GM18505 (cell line): ENCODE measurements around the gene PIKFYVE.
"Not testable (repeated sequence)": the region's sequence is repeated elsewhere in the genome, so short reads cannot be mapped to it uniquely, and the experiment has no call there.

Experiments
- ATAC-seq: cut with Tn5 transposase; IDR thresholded peaks from one replicate; pipeline ENCODE4 v1.9.1; 2021; ENCODE audit not compliant: unreplicated experiment
- POLR2A ChIP-seq: IDR thresholded peaks from 4 replicates; pipeline ENCODE4 v1.6.1; 2011; ENCODE audit warnings: borderline replicate concordance; ENCODE audit not compliant: insufficient read depth, insufficient read length; ENCODE audit errors: extremely low read depth

The PIKFYVE gene, protein sequence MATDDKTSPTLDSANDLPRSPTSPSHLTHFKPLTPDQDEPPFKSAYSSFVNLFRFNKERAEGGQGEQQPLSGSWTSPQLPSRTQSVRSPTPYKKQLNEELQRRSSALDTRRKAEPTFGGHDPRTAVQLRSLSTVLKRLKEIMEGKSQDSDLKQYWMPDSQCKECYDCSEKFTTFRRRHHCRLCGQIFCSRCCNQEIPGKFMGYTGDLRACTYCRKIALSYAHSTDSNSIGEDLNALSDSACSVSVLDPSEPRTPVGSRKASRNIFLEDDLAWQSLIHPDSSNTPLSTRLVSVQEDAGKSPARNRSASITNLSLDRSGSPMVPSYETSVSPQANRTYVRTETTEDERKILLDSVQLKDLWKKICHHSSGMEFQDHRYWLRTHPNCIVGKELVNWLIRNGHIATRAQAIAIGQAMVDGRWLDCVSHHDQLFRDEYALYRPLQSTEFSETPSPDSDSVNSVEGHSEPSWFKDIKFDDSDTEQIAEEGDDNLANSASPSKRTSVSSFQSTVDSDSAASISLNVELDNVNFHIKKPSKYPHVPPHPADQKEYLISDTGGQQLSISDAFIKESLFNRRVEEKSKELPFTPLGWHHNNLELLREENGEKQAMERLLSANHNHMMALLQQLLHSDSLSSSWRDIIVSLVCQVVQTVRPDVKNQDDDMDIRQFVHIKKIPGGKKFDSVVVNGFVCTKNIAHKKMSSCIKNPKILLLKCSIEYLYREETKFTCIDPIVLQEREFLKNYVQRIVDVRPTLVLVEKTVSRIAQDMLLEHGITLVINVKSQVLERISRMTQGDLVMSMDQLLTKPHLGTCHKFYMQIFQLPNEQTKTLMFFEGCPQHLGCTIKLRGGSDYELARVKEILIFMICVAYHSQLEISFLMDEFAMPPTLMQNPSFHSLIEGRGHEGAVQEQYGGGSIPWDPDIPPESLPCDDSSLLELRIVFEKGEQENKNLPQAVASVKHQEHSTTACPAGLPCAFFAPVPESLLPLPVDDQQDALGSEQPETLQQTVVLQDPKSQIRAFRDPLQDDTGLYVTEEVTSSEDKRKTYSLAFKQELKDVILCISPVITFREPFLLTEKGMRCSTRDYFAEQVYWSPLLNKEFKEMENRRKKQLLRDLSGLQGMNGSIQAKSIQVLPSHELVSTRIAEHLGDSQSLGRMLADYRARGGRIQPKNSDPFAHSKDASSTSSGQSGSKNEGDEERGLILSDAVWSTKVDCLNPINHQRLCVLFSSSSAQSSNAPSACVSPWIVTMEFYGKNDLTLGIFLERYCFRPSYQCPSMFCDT (N-terminal part only)

DNA sequence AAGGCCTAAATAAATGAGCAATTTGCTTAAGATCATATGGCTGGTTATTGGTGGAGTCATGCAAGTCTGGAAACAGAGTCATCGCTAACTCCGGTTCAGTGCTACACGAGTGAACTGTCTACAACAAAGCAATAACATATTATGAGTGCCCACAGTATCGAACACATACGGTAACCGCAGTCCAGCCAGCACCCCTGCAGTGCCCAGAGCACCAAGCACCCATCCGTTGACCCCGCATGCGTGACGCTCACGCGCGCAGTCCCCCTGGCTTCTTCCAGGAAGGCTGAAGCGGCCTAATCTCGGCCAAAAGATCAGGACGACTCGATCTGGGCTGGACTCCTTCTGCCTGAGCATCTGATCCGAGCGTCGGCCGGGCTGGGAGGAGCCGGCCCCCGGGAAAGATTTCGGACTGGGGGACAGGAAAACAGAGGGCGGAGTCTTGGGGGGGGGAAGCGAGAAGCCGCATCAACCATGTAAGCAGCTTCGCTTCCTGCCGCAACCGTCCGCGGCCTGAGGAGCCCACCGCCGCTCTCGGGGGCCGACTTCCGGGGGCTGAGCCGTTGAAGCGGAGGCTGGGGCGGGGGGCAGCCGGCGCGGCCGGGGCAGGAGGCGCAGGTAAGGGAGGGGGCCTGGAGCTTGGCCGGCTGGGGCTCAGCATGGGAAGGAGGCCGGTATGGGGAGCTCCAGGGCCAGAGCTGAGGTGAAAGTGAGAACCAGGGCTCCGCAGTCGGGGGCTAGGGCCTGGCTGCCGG lies at the start of gene PIKFYVE:
PIKFYVE (plus strand) TSS at position 455 of the 752 bp plus-strand sequence. CDS start 5,265 bp downstream, outside the sequence.
- ATAC-seq: peak; percentile 79
- TF ChIP-seq POLR2A: peak; percentile 72

DNA sequence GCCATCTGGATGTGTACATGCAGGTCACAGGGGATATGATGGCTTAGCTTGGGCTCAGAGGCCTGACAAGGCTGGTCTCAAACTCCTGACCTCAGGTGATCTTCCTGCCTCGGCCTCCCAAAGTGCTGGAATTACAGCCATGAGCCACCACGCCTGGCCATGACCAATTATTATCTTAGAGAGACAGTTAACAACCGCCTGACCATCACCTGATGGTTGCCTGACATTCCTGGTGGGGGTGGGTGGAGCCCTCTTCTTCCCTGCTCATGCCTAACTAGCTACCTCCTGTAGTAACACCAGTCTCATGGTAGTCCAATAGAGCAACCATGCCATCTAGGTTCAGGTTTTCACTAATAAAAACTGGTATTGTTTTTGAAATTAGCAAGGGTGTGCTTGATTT lies 44.2 kb upstream of the PIKFYVE start:
- ATAC-seq: not testable (repeated sequence)

DNA sequence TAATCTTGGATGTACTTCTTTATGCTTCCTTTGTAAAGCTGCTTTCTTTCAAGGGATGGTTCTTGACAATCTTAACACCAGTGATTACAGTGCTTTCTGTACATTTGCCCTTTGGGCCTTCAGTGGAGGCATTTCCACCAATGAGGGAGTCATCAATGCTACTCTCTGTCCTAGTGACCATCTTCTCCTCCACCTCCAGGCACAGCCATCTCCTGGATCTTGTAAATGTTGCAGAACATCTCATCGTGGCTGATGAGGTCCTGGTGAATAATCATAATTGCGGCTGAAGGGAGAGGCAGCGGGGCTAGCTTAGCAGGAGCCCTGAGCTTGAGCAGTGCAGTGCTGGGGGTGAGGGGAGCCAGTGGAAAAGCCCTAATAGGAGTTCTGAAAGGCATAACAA lies 43.7 kb upstream of the PIKFYVE start:
- ATAC-seq: no peak
- no peak for TF ChIP-seq POLR2A

DNA sequence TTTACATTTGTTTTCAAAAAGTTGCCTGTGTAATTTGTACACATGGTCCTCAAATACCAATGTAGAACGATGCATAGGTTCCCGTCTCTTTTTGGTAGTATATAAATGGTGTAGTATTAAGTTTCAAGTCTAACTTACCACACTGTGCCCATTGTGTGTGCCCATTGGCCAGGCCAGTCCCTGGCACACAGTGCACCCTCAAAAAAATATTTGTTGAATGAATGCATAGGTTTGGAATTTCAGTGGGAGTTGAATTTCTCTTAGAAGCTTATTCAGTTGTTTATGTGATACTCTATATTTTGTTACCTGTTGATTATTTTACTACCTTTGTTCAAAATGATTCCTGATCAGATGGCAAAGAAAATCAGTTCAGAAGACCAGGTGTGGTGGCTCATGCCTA lies 41.3 kb upstream of the PIKFYVE start:
- ATAC-seq: no peak
- no peak for TF ChIP-seq POLR2A

DNA sequence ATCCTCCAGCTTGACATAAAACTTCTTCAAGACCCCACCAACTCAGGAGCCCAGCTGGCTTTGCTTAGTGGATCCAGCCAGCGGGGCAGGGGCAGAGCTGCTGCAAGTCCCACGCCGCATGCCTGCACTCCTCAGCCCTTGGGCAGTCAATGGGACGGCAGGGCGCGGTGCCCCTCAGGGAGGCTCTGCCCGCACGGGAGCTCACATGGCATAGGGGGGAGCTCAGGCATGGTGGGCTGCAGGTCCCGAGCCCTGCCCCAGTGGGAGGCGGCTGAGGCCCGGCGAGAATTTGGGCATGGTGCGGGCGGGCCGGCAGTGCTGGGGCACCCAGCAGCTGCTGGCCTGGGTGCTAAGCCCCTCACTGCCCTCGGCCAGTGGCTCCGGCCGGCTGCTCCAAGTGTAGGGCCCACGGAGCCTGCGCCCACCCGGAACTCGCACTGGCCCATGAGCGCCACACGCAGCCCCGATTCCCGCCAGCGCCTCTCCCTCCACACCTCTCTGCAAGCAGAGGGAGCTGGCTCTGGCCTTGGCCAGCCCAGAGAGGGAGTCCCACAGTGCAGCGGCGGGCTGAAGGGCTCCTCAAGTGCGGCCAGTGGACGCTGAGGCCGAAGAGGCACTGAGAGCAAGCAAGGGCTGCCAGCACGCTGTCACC lies 38.3 kb upstream of the PIKFYVE start:
- ATAC-seq: no peak
- no peak for TF ChIP-seq POLR2A

DNA sequence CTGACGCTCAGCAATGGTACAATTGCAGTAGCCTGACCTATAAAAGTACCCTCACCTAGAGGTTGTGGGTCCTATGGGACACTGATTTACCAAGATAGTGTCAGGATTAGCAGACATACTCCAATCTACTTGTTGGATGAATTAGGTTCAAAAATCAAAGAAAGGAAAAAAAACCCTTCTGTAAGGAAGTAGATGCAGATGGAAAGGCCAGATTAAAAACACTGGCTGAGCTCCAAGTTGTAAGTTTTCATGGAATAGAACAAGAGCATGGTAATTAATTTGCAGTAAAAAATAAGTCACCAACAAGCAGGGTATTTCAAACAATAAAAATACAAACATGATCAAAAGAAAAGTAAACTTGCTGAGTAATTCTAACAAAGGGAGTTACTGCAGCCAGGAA lies 37.6 kb upstream of the PIKFYVE start:
- no peak for ATAC-seq
- TF ChIP-seq POLR2A: no peak

DNA sequence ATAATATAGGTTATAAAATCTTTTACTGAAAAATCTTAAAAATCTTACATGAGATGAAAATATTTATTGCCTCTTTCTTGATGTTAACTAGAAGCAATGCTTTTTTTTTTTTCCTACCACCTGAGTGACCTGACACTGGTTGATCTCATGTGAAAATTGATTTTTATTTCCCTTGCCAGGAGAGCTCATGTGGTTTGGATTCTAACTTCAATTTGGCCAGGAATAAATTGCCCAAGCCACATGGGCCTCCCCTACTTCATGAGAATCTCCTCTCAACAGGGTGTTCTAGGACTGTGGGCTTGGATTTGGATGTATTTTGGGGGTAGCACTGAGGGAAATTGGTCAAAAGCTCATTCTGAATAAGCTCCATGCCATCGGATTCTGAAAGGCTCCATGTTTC lies 31.3 kb upstream of the PIKFYVE start:
- no peak for TF ChIP-seq POLR2A
- ATAC-seq: no peak

DNA sequence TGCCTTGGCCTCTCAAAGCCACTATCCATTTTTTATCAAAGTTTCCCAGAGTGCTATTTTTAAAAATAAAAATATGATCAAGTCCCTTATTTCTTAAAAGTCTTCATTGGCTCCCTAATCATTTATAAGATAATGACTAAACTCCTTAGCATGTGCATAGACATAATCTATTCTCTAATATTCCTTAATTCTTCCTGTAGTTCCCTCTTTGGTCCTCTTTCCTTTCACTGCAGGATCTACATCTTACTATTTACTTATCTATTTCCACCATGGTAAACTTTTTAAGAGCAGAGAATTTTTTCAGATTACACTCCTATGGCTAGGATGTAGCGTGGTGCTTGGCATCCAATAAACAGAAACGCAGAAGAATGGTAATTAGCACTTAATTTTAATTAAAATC lies 30.2 kb upstream of the PIKFYVE start:
- no peak for TF ChIP-seq POLR2A
- ATAC-seq: no peak

DNA sequence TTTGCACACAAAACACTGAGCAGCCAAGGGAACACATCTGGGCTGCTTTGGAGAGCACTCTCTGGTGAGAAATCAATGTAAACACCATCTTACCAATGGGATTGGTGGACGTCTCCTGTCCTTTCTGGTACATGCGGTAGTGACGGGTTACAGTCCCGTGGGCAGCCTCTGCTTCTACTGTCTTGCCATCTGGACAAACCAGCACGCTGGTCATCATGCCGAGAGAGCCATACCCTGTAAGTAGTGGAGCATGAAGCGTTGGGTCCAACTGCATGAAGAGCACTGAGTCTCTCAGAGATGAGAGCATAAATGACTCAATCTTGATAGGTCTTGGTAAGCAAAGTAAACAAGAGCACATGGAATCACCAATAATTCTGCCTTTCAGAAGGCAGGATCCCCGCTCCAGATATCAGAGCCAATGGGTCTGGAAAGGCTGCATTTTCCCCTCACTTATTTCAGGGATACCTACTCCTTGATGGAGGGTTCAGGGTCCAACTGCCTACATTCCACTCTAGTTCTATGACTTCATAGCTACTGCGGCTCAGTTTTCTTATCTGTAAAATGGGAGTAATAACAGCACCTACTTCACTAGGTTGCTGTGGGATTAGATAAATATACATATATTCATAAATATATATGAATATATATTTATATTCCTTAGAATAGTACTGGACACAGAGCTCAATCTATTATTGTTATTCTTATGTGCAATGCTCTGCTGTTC lies 26.1 kb upstream of the PIKFYVE start:
- TF ChIP-seq POLR2A: no peak
- no peak for ATAC-seq

DNA sequence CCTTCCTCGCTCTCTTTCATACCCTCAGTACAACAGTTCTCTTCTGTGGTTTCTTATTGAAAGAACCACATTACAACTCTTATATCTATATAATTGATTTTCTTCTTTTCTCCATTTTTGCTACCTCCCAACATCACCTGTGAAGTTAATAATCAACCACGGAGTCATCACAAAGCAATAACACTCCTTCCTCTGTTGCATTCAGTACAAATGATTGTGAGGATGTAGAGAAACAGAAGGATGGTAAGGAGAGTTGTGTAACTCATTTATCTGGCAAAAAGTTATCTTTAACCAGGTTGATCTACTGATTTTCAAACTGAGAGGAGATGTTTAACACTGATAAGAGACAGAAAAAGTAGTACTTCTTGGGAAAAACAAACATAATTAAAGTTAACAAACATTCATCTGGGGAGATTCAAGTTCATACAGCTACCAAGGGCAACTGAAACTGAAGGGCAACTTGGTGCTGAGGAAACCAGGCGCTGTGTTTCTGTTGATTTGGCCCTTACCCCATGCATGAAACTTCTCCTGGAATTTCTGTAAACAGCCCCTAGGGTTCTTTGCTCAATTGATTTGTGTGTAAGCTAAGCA lies 25.3 kb upstream of the PIKFYVE start:
- no peak for ATAC-seq
- no peak for TF ChIP-seq POLR2A

DNA sequence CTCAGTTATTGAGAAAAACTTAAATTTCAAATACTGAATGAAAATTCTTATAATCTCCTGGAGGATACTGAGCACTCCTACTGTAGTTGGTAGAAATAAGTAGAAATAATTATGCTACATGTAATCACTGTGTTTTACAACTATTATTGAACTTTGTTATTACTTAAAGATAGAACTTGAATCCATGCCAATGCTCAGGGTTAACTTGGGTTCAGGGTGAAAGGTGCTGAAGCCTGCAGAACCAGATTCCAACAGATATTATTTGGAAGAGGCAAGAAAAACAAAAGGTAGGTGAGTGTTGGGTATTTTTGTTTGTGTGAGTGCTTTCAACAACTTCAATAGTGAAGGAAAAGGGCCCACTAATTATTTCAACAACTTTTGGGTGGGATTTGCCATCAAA lies 21.6 kb upstream of the PIKFYVE start:
- TF ChIP-seq POLR2A: no peak
- no peak for ATAC-seq

DNA sequence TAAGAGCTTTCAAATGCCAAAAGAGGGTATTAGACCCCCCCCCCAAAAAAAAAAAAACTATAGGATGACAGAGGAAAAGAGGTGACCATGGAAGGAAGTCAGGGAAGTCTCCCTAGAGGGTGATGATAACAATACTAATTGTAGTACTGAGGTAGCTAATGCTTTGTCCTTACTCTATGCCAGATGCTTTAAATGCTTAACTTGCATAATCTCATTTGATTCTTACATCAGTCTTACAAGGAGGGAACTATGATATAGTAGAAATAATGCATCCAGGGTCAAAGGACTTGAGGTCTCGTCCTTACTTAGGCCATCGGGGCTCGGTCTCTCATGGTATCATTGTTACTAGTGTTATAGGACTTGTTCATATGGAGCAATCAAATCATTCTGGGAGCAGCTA lies 20.3 kb upstream of the PIKFYVE start:
- no peak for TF ChIP-seq POLR2A
- no peak for ATAC-seq

DNA sequence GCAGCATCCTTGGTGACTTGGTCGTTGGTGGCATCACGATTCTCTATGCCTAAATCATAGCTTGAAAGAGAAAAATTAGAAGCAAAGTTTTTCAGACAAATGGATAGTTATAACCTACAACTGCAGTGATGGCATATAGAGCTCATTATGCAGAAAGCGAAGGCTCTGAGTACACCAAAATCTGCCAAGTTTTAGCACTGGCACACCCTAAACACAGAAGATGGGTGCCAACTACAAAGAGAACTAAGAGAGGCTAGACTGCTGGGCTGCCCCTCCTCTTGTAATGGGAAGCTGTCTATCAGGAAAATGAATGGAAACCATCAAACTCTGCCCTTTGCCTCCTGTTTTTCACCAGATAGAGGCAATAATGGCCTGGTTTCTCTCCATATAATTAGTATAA lies 17.5 kb upstream of the PIKFYVE start:
- TF ChIP-seq POLR2A: no peak
- ATAC-seq: no peak
